HepG2 (cell line): Measurements from ENCODE around the gene GDF9. TPM values are rescaled to one million over a fixed set of nuclear protein-coding genes. Genes with fewer than 3 reads are reported as not detected.

Experiments used
- ARNTL ChIP-seq: sonication (generic); formaldehyde crosslinking; IDR thresholded peaks from 2 replicates; pipeline ENCODE4 v1.4.0; 2020; ENCODE audit warnings: mild to moderate bottlenecking, missing genetic modification reagents
- CREBL2 ChIP-seq: sonication (generic); formaldehyde crosslinking; IDR thresholded peaks from 2 replicates; pipeline ENCODE4 v1.8.1; 2023; ENCODE audit warnings: missing genetic modification reagents, mild to moderate bottlenecking, borderline replicate concordance
- GATA4 ChIP-seq: sonication (generic); IDR thresholded peaks from 2 replicates; pipeline ENCODE4 v1.6.1; 2016; ENCODE audit warnings: antibody characterized with exemption, low read depth, borderline replicate concordance
- SETDB1 ChIP-seq: sonication (generic); formaldehyde crosslinking; IDR thresholded peaks from 2 replicates; pipeline ENCODE4 v1.5.1; 2020; ENCODE audit warnings: missing genetic modification reagents, mild to moderate bottlenecking, borderline replicate concordance
- SNAI1 ChIP-seq: sonication (generic); formaldehyde crosslinking; IDR thresholded peaks from 2 replicates; pipeline ENCODE4 v1.5.0; 2020; ENCODE audit warnings: mild to moderate bottlenecking, missing genetic modification reagents, borderline replicate concordance
- TGIF2 ChIP-seq: IDR thresholded peaks from 2 replicates; pipeline ENCODE4 v1.6.1; 2016; ENCODE audit warnings: control low read depth, missing compliant biosample characterization
- ZBTB7B ChIP-seq: sonication (generic); formaldehyde crosslinking; IDR thresholded peaks from 2 replicates; pipeline ENCODE4 v1.4.0; 2020; ENCODE audit warnings: missing genetic modification reagents
- ZEB1 ChIP-seq: IDR thresholded peaks from 2 replicates; pipeline ENCODE4 v1.6.1; 2012; ENCODE audit warnings: mild to moderate bottlenecking, low read depth, inconsistent platforms; ENCODE audit not compliant: insufficient replicate concordance
- ZNF34 ChIP-seq: sonication (generic); formaldehyde crosslinking; IDR thresholded peaks from 2 replicates; pipeline ENCODE4 v1.4.0; 2020; ENCODE audit warnings: mild to moderate bottlenecking, missing genetic modification reagents, borderline replicate concordance
- ZNF383 ChIP-seq: sonication (generic); formaldehyde crosslinking; IDR thresholded peaks from 2 replicates; pipeline ENCODE4 v1.4.0; 2020; ENCODE audit warnings: missing genetic modification reagents, mild to moderate bottlenecking, borderline replicate concordance
- ZNF44 ChIP-seq: sonication (generic); formaldehyde crosslinking; IDR thresholded peaks from 2 replicates; pipeline ENCODE4 v1.5.1; 2020; ENCODE audit warnings: mild to moderate bottlenecking, missing genetic modification reagents
- ZNF501 ChIP-seq: sonication (generic); formaldehyde crosslinking; IDR thresholded peaks from 2 replicates; pipeline ENCODE4 v1.5.1; 2020; ENCODE audit warnings: mild to moderate bottlenecking, moderate library complexity, missing genetic modification reagents
- ZNF512 ChIP-seq: sonication (generic); formaldehyde crosslinking; IDR thresholded peaks from 2 replicates; pipeline ENCODE4 v1.4.0; 2020; ENCODE audit warnings: mild to moderate bottlenecking, missing genetic modification reagents
- ZNF558 ChIP-seq: sonication (generic); formaldehyde crosslinking; IDR thresholded peaks from 2 replicates; pipeline ENCODE4 v1.9.0; 2022; ENCODE audit warnings: mild to moderate bottlenecking, missing genetic modification reagents, borderline replicate concordance
- ZNF574 ChIP-seq: sonication (generic); formaldehyde crosslinking; IDR thresholded peaks from 2 replicates; pipeline ENCODE4 v1.4.0; 2020; ENCODE audit warnings: missing genetic modification reagents
- ZNF891 ChIP-seq: sonication (generic); formaldehyde crosslinking; IDR thresholded peaks from 2 replicates; pipeline ENCODE4 v1.5.0; 2020; ENCODE audit warnings: mild to moderate bottlenecking, missing genetic modification reagents
- polyA plus RNA-seq, 8 experiments: library from polyadenylated mRNA; depleted of rRNA in 3 of 8; stranded (reverse) in 7 of 8; unstranded in 1 of 8; fragments of >200 nt; fragmentation: Illumina TruSeq in 4 of 8; extraction: Trizol in 4 of 8; gene quantifications; 2 replicates each; pipeline versions ENCODE4 v1.2.1 to v1.2.3, GENCODE V29; 2011 to 2016; ENCODE audit warnings: low read depth in 4 of 8, missing spikeins in 1 of 8, mixed read lengths in 1 of 8; ENCODE audit not compliant: insufficient read depth in 1 of 8
- total RNA-seq, 5 experiments: library from RNA; depleted of rRNA; stranded (reverse); fragments of >200 nt; fragmentation: Illumina TruSeq; extraction: Trizol; gene quantifications; 2 replicates each; pipeline ENCODE4 v1.2.3, GENCODE V29; 2016; ENCODE audit warnings: low read depth in 1 of 5
- TF ChIP-seq, protein P1 (sequence below): sonication (generic); formaldehyde crosslinking; IDR thresholded peaks from 2 replicates; pipeline ENCODE4 v1.4.0; 2020; ENCODE audit warnings: low read depth, missing genetic modification reagents
- TF ChIP-seq, protein P2 (sequence below): sonication (generic); formaldehyde crosslinking; IDR thresholded peaks from 2 replicates; pipeline ENCODE4 v1.5.1; 2020; ENCODE audit warnings: missing genetic modification reagents, mild to moderate bottlenecking, borderline replicate concordance

GDF9 gene
- total and polyA plus RNA-seq, 2 of the 13 experiments (the other 11 are each of a cell fraction or from before 2014, with no cell fraction given), result 0.33 to 0.38 TPM

DNA sequence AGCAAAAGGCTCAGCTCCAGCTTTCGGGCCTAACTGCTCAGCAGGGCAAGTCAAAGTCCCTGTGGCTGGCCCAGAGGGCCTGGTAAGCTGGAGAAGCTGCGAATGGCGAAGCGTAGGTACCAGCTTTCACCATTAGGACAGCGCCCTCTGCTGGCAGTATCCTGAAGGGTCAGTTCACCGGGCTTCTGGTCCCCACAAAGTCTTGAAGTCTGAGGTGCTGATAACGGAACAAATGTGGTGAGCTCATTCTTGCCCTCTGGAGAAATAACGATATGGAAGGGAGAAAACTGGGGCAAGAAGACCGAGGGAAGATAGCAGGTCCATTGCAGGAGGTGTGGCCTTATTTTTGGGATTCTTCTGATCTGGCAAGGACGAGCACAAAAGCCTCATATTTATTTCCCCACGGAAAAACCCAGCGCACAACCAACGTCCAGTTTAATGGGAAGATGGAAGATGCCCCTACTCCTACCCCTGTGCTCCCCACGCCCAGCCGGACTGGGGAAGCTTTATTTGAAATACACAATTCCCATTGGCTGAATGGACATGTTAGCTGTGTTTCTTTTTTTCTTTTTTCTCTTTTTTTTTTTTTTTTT lies 46.0 kb downstream of the GDF9 start (continued):
- TF ChIP-seq ZNF574 (CRISPR knock-in tag) (peak; percentile 26; the same call in 1 of the 2 replicates), SNAI1 (CRISPR knock-in tag) (0 out of 2 replicates have a peak, but pooled peaks have one; percentile 23), ZEB1 (no peak), ZNF44 (CRISPR knock-in tag) (no peak), CREBL2 (CRISPR knock-in tag) (no peak), TGIF2 (CRISPR knock-in tag) (no peak), ZNF891 (CRISPR knock-in tag) (no peak), ZNF512 (CRISPR knock-in tag) (no peak), ZBTB7B (no peak), SETDB1 (CRISPR knock-in tag) (no peak), ZNF558 (CRISPR knock-in tag) (no peak), GATA4 (no peak), ARNTL (CRISPR knock-in tag) (no peak), ZNF501 (CRISPR knock-in tag) (peak; percentile 30; the same call in 1 of the 2 replicates), ZNF383 (CRISPR knock-in tag) (no peak), ZNF34 (CRISPR knock-in tag) (no peak)
- TF ChIP-seq, protein P1, sequence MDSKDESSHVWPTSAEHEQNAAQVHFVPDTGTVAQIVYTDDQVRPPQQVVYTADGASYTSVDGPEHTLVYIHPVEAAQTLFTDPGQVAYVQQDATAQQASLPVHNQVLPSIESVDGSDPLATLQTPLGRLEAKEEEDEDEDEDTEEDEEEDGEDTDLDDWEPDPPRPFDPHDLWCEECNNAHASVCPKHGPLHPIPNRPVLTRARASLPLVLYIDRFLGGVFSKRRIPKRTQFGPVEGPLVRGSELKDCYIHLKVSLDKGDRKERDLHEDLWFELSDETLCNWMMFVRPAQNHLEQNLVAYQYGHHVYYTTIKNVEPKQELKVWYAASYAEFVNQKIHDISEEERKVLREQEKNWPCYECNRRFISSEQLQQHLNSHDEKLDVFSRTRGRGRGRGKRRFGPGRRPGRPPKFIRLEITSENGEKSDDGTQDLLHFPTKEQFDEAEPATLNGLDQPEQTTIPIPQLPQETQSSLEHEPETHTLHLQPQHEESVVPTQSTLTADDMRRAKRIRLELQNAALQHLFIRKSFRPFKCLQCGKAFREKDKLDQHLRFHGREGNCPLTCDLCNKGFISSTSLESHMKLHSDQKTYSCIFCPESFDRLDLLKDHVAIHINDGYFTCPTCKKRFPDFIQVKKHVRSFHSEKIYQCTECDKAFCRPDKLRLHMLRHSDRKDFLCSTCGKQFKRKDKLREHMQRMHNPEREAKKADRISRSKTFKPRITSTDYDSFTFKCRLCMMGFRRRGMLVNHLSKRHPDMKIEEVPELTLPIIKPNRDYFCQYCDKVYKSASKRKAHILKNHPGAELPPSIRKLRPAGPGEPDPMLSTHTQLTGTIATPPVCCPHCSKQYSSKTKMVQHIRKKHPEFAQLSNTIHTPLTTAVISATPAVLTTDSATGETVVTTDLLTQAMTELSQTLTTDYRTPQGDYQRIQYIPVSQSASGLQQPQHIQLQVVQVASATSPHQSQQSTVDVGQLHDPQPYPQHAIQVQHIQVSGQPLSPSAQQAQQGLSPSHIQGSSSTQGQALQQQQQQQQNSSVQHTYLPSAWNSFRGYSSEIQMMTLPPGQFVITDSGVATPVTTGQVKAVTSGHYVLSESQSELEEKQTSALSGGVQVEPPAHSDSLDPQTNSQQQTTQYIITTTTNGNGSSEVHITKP (CRISPR knock-in tag), result peak; percentile 64; the same call in 1 of the 2 replicates
- TF ChIP-seq, protein P2, sequence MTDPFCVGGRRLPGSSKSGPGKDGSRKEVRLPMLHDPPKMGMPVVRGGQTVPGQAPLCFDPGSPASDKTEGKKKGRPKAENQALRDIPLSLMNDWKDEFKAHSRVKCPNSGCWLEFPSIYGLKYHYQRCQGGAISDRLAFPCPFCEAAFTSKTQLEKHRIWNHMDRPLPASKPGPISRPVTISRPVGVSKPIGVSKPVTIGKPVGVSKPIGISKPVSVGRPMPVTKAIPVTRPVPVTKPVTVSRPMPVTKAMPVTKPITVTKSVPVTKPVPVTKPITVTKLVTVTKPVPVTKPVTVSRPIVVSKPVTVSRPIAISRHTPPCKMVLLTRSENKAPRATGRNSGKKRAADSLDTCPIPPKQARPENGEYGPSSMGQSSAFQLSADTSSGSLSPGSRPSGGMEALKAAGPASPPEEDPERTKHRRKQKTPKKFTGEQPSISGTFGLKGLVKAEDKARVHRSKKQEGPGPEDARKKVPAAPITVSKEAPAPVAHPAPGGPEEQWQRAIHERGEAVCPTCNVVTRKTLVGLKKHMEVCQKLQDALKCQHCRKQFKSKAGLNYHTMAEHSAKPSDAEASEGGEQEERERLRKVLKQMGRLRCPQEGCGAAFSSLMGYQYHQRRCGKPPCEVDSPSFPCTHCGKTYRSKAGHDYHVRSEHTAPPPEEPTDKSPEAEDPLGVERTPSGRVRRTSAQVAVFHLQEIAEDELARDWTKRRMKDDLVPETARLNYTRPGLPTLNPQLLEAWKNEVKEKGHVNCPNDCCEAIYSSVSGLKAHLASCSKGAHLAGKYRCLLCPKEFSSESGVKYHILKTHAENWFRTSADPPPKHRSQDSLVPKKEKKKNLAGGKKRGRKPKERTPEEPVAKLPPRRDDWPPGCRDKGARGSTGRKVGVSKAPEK (CRISPR knock-in tag), result 0 out of 2 replicates have a peak, but pooled peaks have one; percentile 55
